HCT116 (cell line): ENCODE measurements around the gene RGS6. TPM values are rescaled to one million over a fixed set of nuclear protein-coding genes. Genes with fewer than 3 reads are reported as not detected.

Experiments
- ATAC-seq: fragments of 200-7000 bp; cut with Tn5 transposase; 2 replicates; pipeline ENCODE4 v1.9.1; 2020; ENCODE audit warnings: mild to moderate bottlenecking, moderate library complexity
- BruUV-seq: library from RNA; stranded (reverse); fragments of 400-500 nt; replicated peaks from 2 replicates; lab custom pipeline; 2021; lab: Mats Ljungman, UMichigan
- CTCF ChIA-PET: fragments of 300-600 bp; sonication (Branson Sonifier 250); formaldehyde crosslinking; loops from one replicate; lab custom pipeline; 2021; ENCODE audit warnings: antibody characterized with exemption; lab: Charles Lee
- POLR2A ChIA-PET: fragments of 300-600, 350-600 bp; sonication (Branson Sonifier 250); formaldehyde crosslinking; loops from one replicate; lab custom pipeline; 2021; ENCODE audit warnings: antibody characterized with exemption; lab: Charles Lee
- RAD21 ChIA-PET, 2 experiments: fragments of 300-600 bp; sonication (Branson Sonifier 250); formaldehyde crosslinking; loops; one replicate each; lab custom pipeline; 2023; ENCODE audit warnings: low total read pairs in 2 of 2; ENCODE audit not compliant: uncharacterized antibody in 2 of 2, unreplicated experiment in 2 of 2, low non-redundant PET in 1 of 2; lab: Charles Lee
- DNase-seq: peaks from one replicate; pipeline ENCODE4 v3.0.0-alpha.2; 2010; ENCODE audit warnings: low read depth, low spot score
- H2AFZ ChIP-seq: fragments of 200-600 bp; shearing (Covaris generic), sonication (generic); 2 replicates; pipeline ENCODE4 v1.6.1; 2017; ENCODE audit warnings: low read depth, mixed run types, mixed read lengths, antibody characterized with exemption, low read length; ENCODE audit not compliant: poor library complexity, severe bottlenecking
- H3K27ac ChIP-seq: 2 replicates; pipeline ENCODE4 v1.5.1; 2012; ENCODE audit warnings: low read depth, low read length
- H3K27me3 ChIP-seq: fragments of 200-600 bp; sonication (generic); 2 replicates; pipeline ENCODE4 v1.6.1; 2016; ENCODE audit warnings: mixed run types, low read length, mixed read lengths; ENCODE audit not compliant: insufficient read depth
- H3K36me3 ChIP-seq, 2 experiments: fragments of 200-500 bp in 1 of 2; fragments of 200-600 bp in 1 of 2; sonication (Bioruptor generic) in 1 of 2; sonication (generic) in 1 of 2; 2 replicates each; pipeline versions ENCODE4 v1.5.1 to v1.6.1; 2014 to 2016; ENCODE audit warnings: low read length in 2 of 2, inconsistent platforms in 1 of 2, mixed read lengths in 1 of 2, mixed run types in 1 of 2; ENCODE audit not compliant: insufficient read depth in 2 of 2, control insufficient read depth in 1 of 2
- H3K4me1 ChIP-seq, 2 experiments: fragments of 200-600 bp in 1 of 2; sonication (generic) in 1 of 2; 2 replicates each; pipeline versions ENCODE4 v1.5.1 to v1.6.1; 2012 to 2017; ENCODE audit warnings: low read length in 2 of 2, inconsistent platforms in 1 of 2, mild to moderate bottlenecking in 1 of 2, mixed read lengths in 1 of 2, mixed run types in 1 of 2, moderate library complexity in 1 of 2; ENCODE audit not compliant: insufficient read depth in 2 of 2, control insufficient read depth in 1 of 2
- H3K4me2 ChIP-seq: fragments of 200-600 bp; sonication (generic); 2 replicates; pipeline ENCODE4 v1.6.1; 2017; ENCODE audit warnings: mixed run types, low read length, mixed read lengths
- H3K4me3 ChIP-seq, 2 experiments: fragments of 200-600 bp in 1 of 2; sonication (generic) in 1 of 2; replicated peaks in 1 of 2; 2 replicates each; pipeline ENCODE4 v1.5.1; 2011 to 2016; ENCODE audit warnings: low read length in 2 of 2, control low read depth in 1 of 2, low read depth in 1 of 2, mild to moderate bottlenecking in 1 of 2, mixed read lengths in 1 of 2, mixed run types in 1 of 2
- H3K79me2 ChIP-seq: fragments of 200-600 bp; sonication (generic); 2 replicates; pipeline ENCODE4 v1.6.1; 2017; ENCODE audit warnings: mild to moderate bottlenecking, mixed run types, low read length, moderate library complexity, mixed read lengths; ENCODE audit not compliant: insufficient read depth
- H3K9ac ChIP-seq: fragments of 200-600 bp; sonication (generic); 2 replicates; pipeline ENCODE4 v1.6.1; 2016; ENCODE audit warnings: low read length, mixed read lengths
- H3K9me2 ChIP-seq: fragments of 200-600 bp; sonication (generic), shearing (Covaris generic); 2 replicates; pipeline ENCODE4 v1.6.1; 2017; ENCODE audit warnings: mixed run types, mild to moderate bottlenecking, moderate library complexity; ENCODE audit not compliant: insufficient read depth
- H3K9me3 ChIP-seq, 2 experiments: fragments of 200-500 bp in 1 of 2; fragments of 200-600 bp in 1 of 2; sonication (Bioruptor generic) in 1 of 2; sonication (generic) in 1 of 2; 2 replicates each; pipeline ENCODE4 v1.6.1; 2014 to 2017; ENCODE audit warnings: low read length in 2 of 2, mixed read lengths in 2 of 2, inconsistent platforms in 1 of 2, low read depth in 1 of 2, mild to moderate bottlenecking in 1 of 2, mixed run types in 1 of 2, moderate library complexity in 1 of 2; ENCODE audit not compliant: control insufficient read depth in 1 of 2, insufficient read depth in 1 of 2
- H4K20me1 ChIP-seq: fragments of 200-600 bp; sonication (generic), shearing (Covaris generic); 2 replicates; pipeline ENCODE4 v1.6.1; 2017; ENCODE audit warnings: mixed run types, mild to moderate bottlenecking, moderate library complexity; ENCODE audit not compliant: insufficient read depth
- ATF3 ChIP-seq: IDR thresholded peaks from 2 replicates; pipeline ENCODE4 v1.6.1; 2012
- CEBPB ChIP-seq: IDR thresholded peaks from 2 replicates; pipeline ENCODE4 v1.6.1; 2012; ENCODE audit warnings: low read depth
- CTCF ChIP-seq, 3 experiments: fragments of 200-600 bp in 1 of 3; sonication (generic) in 1 of 3; IDR thresholded peaks in 2 of 3; conservative IDR thresholded peaks in 1 of 3; 2 replicates each; pipeline ENCODE4 v1.5.1; 2012 to 2017; ENCODE audit warnings: low read depth in 2 of 3, low read length in 2 of 3, antibody characterized with exemption in 1 of 3, borderline replicate concordance in 1 of 3, control low read depth in 1 of 3, mild to moderate bottlenecking in 1 of 3, mixed read lengths in 1 of 3, mixed run types in 1 of 3, moderate library complexity in 1 of 3; ENCODE audit not compliant: insufficient read depth in 1 of 3
- ELF1 ChIP-seq: IDR thresholded peaks from 2 replicates; pipeline ENCODE4 v1.6.1; 2012; ENCODE audit warnings: low read depth, borderline replicate concordance
- EZH2phosphoT487 ChIP-seq: fragments of 200-600 bp; IDR thresholded peaks from 2 replicates; pipeline ENCODE4 v1.6.1; 2018; ENCODE audit warnings: antibody characterized with exemption, borderline replicate concordance
- JUND ChIP-seq: IDR thresholded peaks from 2 replicates; pipeline ENCODE4 v1.6.1; 2012
- POLR2A ChIP-seq: IDR thresholded peaks from 2 replicates; pipeline ENCODE4 v1.7.0; 2011; ENCODE audit warnings: borderline replicate concordance; ENCODE audit not compliant: insufficient read depth, insufficient read length; ENCODE audit errors: extremely low read depth
- RAD21 ChIP-seq: IDR thresholded peaks from 2 replicates; pipeline ENCODE4 v1.6.1; 2012; ENCODE audit warnings: low read depth, mild to moderate bottlenecking
- REST ChIP-seq: IDR thresholded peaks from 2 replicates; pipeline ENCODE4 v1.6.1; 2012; ENCODE audit warnings: low read depth
- SIN3A ChIP-seq: IDR thresholded peaks from 2 replicates; pipeline ENCODE4 v1.6.1; 2012; ENCODE audit warnings: low read depth
- SP1 ChIP-seq: IDR thresholded peaks from 2 replicates; pipeline ENCODE4 v1.6.1; 2012; ENCODE audit warnings: low read depth
- SRF ChIP-seq: IDR thresholded peaks from 2 replicates; pipeline ENCODE4 v1.6.1; 2012; ENCODE audit warnings: low read depth
- TCF7L2 ChIP-seq: IDR thresholded peaks from 2 replicates; pipeline ENCODE4 v1.7.0; 2011; ENCODE audit warnings: borderline replicate concordance, inconsistent platforms; ENCODE audit not compliant: insufficient read depth, insufficient read length; ENCODE audit errors: extremely low read depth
- YY1 ChIP-seq: IDR thresholded peaks from 2 replicates; pipeline ENCODE4 v1.6.1; 2011; ENCODE audit warnings: low read length, low read depth, moderate library complexity, mild to moderate bottlenecking; ENCODE audit not compliant: insufficient replicate concordance; ENCODE audit errors: extremely low read depth
- ZBTB33 ChIP-seq: IDR thresholded peaks from 2 replicates; pipeline ENCODE4 v1.6.1; 2011; ENCODE audit warnings: mild to moderate bottlenecking, low read length, moderate library complexity; ENCODE audit not compliant: insufficient replicate concordance; ENCODE audit errors: extremely low read depth
- ZFX ChIP-seq: fragments of 450-650 bp; IDR thresholded peaks from 2 replicates; pipeline ENCODE4 v1.6.1; 2017
- ZNF274 ChIP-seq: fragments of 200-500 bp; sonication (Bioruptor generic); IDR thresholded peaks from 2 replicates; pipeline ENCODE4 v1.6.1; 2014; ENCODE audit warnings: mild to moderate bottlenecking, low read depth, low read length, inconsistent platforms
- intact Hi-C: fragments of 100-400 bp; cut with micrococcal nuclease; formaldehyde crosslinking; loops from 2 replicates; pipeline ENCODE4 v1.10.0; 2022
- total RNA-seq: library from RNA; stranded (reverse); gene quantifications from one replicate; pipeline ENCODE4 v1.2.1, GENCODE V29; 2021; ENCODE audit not compliant: unreplicated experiment

Gene RGS6
- total RNA-seq, 1 experiment from 2014 or later: 4.7 TPM

- no peak for TF ChIP-seq POLR2A
- no peak for TF ChIP-seq YY1
- no peak for TF ChIP-seq ZBTB33
- no peak for TF ChIP-seq EZH2phosphoT487
- no peak for TF ChIP-seq CEBPB
- TF ChIP-seq TCF7L2: no peak
- no peak for TF ChIP-seq ZNF274
Observed at GRCh38 chr14:72369106-72369505, 436.9 kb downstream of the RGS6 start (continued).

- no peak overlapping the region for H2AFZ ChIP-seq
- no peaks in the 10 kb centered on the region for H3K27me3 ChIP-seq
- ChIA-PET RAD21 (no interaction called here), CTCF (no interaction called here), POLR2A (no interaction called here)
- no TSS peak for BruUV-seq
- intact Hi-C loops: no loop called here
- H3K36me3 ChIP-seq: no peaks in the 10 kb centered on the region
- H3K27ac ChIP-seq: no peak overlapping the region
- no peaks in the 10 kb centered on the region for H3K9me2 ChIP-seq
- no peak overlapping the region for H3K9ac ChIP-seq
- no peak overlapping the region for H3K4me3 ChIP-seq
- no peaks in the 10 kb centered on the region for H3K9me3 ChIP-seq
- no peaks in the 10 kb centered on the region for H4K20me1 ChIP-seq
- no peak for ATAC-seq
- DNase-seq: no peak
- no peaks in the 10 kb centered on the region for H3K79me2 ChIP-seq
- no peak overlapping the region for H3K4me2 ChIP-seq
- H3K4me1 ChIP-seq: no peaks in the 10 kb centered on the region
- no peak for TF ChIP-seq ZFX
- TF ChIP-seq YY1: no peak
- no peak for TF ChIP-seq ELF1
- no peak for TF ChIP-seq RAD21
- TF ChIP-seq EZH2phosphoT487: no peak
- TF ChIP-seq REST: no peak
- TF ChIP-seq JUND: no peak
- TF ChIP-seq SP1: no peak
- no peak for TF ChIP-seq TCF7L2
- no peak for TF ChIP-seq SIN3A
- no peak for TF ChIP-seq ZNF274
- no peak for TF ChIP-seq ATF3
- TF ChIP-seq CTCF (IDR thresholded peaks at IDR 0.05 in 2 of 3, conservative IDR thresholded peaks at IDR 0.05 in 1 of 3; ENCODE audit: borderline replicate concordance in 1 of 3, insufficient read depth in 1 of 3, low read depth in 2 of 3, low read length in 2 of 3): no peak
- no peak for TF ChIP-seq SRF
Observed at GRCh38 chr14:72377016-72377415, 444.8 kb downstream of the RGS6 start.
